Caco-2 (cell line): ENCODE measurements around the gene C20orf144. TPM values are rescaled to one million over a fixed set of nuclear protein-coding genes. Genes with fewer than 3 reads are reported as not detected.
"Not testable (repeated sequence)": the region's sequence is repeated elsewhere in the genome, so short reads cannot be mapped to it uniquely, and the experiment has no call there.

Source experiments
- BruUV-seq: library from RNA; stranded (reverse); fragments of 400-500 nt; replicated peaks from 2 replicates; lab custom pipeline; 2021; lab: Mats Ljungman, UMichigan
- CTCF ChIA-PET: fragments of 300-600 bp; sonication (Branson Sonifier 250); formaldehyde crosslinking; loops from one replicate; lab custom pipeline; 2022; ENCODE audit warnings: antibody characterized with exemption; lab: Charles Lee
- POLR2A ChIA-PET: fragments of 300-600 bp; sonication (Branson Sonifier 250); formaldehyde crosslinking; loops from one replicate; lab custom pipeline; 2022; ENCODE audit warnings: antibody characterized with exemption; lab: Charles Lee
- DNase-seq, 2 experiments: peaks; one replicate each; pipeline versions ENCODE4 v3.0.0 to v3.0.0-alpha.2; 2020 to 2022
- H3K27me3 ChIP-seq: replicated peaks from 2 replicates; pipeline ENCODE4 v1.6.0; 2011; ENCODE audit warnings: low read length; ENCODE audit not compliant: control insufficient read depth, insufficient read depth
- H3K36me3 ChIP-seq: 2 replicates; pipeline ENCODE4 v1.5.1; 2011; ENCODE audit warnings: low read length; ENCODE audit not compliant: control insufficient read depth, insufficient read depth
- H3K4me1 ChIP-seq: fragments of 250-450 bp; sonication (Bioruptor Pico); 2 replicates; pipeline ENCODE4 v1.5.1; 2020; ENCODE audit warnings: mild to moderate bottlenecking
- H3K4me3 ChIP-seq: 2 replicates; pipeline ENCODE4 v1.5.1; 2011; ENCODE audit warnings: low read depth, mild to moderate bottlenecking, control low read depth, low read length
- H3K9me3 ChIP-seq: fragments of 250-450 bp; sonication (Bioruptor Pico); 2 replicates; pipeline ENCODE4 v1.5.1; 2020; ENCODE audit warnings: mild to moderate bottlenecking, moderate library complexity
- H3K27ac Mint-ChIP-seq: one replicate; pipeline ENCODE4 v1.8.0; 2022; ENCODE audit warnings: mixed read lengths; ENCODE audit not compliant: unreplicated experiment
- H3K27me3 Mint-ChIP-seq: one replicate; pipeline ENCODE4 v1.8.0; 2022; ENCODE audit warnings: mixed read lengths; ENCODE audit not compliant: insufficient read depth, unreplicated experiment
- H3K36me3 Mint-ChIP-seq: one replicate; pipeline ENCODE4 v1.8.0; 2022; ENCODE audit warnings: mild to moderate bottlenecking, mixed read lengths; ENCODE audit not compliant: insufficient read depth, unreplicated experiment
- H3K4me1 Mint-ChIP-seq: one replicate; pipeline ENCODE4 v1.8.0; 2022; ENCODE audit warnings: low read depth, mixed read lengths; ENCODE audit not compliant: unreplicated experiment
- H3K4me3 Mint-ChIP-seq: one replicate; pipeline ENCODE4 v1.8.0; 2022; ENCODE audit warnings: mild to moderate bottlenecking, moderate library complexity, mixed read lengths; ENCODE audit not compliant: unreplicated experiment
- H3K9me3 Mint-ChIP-seq: one replicate; pipeline ENCODE4 v1.8.0; 2022; ENCODE audit warnings: mixed read lengths; ENCODE audit not compliant: unreplicated experiment
- CTCF ChIP-seq, 2 experiments: fragments of 200-600 bp in 1 of 2; IDR thresholded peaks; 1 replicate in 1 of 2; 2 replicates in 1 of 2; pipeline versions ENCODE4 v1.5.1 to v1.8.0; 2011 to 2022; ENCODE audit warnings: antibody characterized with exemption in 1 of 2, control low read depth in 1 of 2, inconsistent platforms in 1 of 2, low read depth in 1 of 2, low read length in 1 of 2, mild to moderate bottlenecking in 1 of 2, moderate library complexity in 1 of 2; ENCODE audit not compliant: insufficient read depth in 1 of 2, severe bottlenecking in 1 of 2, unreplicated experiment in 1 of 2
- intact Hi-C: fragments of 100-400 bp; cut with micrococcal nuclease; formaldehyde crosslinking; loops from one replicate; pipeline ENCODE4 v1.10.0; 2022; ENCODE audit not compliant: unreplicated experiment
- total RNA-seq: library from RNA; stranded (reverse); gene quantifications from 2 replicates; pipeline ENCODE4 v1.2.3, GENCODE V29; 2022

Gene C20orf144
- total RNA-seq, 1 experiment from 2014 or later, result 0.18 TPM

- no TSS peak for BruUV-seq
- H3K4me1 Mint-ChIP-seq, result peaks cover 15% of the 10 kb centered on the region
- H3K27me3 Mint-ChIP-seq, result no peaks in the 10 kb centered on the region
- Histone ChIP-seq H3K27me3 (no peaks in the 10 kb centered on the region), H3K4me1 (peaks cover 14% of the 10 kb centered on the region), H3K36me3 (no peaks in the 10 kb centered on the region), H3K9me3 (peaks cover 8% of the 10 kb centered on the region; the same call in 1 of the 2 replicates), H3K4me3 (no peak overlapping the region)
- peak overlapping the region; percentile 4 for H3K27ac Mint-ChIP-seq
- ChIA-PET CTCF (no interaction called here), POLR2A (interaction anchor here (0.7 kb wide), 1 partner anchor 26 kb away, joined by 3 read pairs; the partner anchor contains the start of gene PXMP4)
- DNase-seq, result no peak
- no peaks in the 10 kb centered on the region for H3K36me3 Mint-ChIP-seq
- TF ChIP-seq CTCF (IDR thresholded peaks at IDR 0.05; ENCODE audit: insufficient read depth in 1 of 2, low read depth in 1 of 2, low read length in 1 of 2, severe bottlenecking in 1 of 2, unreplicated experiment in 1 of 2), result no peak
- no peak overlapping the region for H3K4me3 Mint-ChIP-seq
- intact Hi-C loops, result no loop called here
- H3K9me3 Mint-ChIP-seq, result peaks cover 19% of the 10 kb centered on the region
These were observed 32.5 kb downstream of the C20orf144 start for GRCh38 chr20:33694639-33695012.

- Mint-ChIP-seq H3K4me1 (peaks cover 9% of the 10 kb centered on the region), H3K9me3 (peaks cover 19% of the 10 kb centered on the region), H3K27me3 (no peaks in the 10 kb centered on the region), H3K27ac (no peak overlapping the region), H3K4me3 (no peak overlapping the region), H3K36me3 (peaks cover 10% of the 10 kb centered on the region)
- ChIA-PET CTCF (no interaction called here), POLR2A (interaction anchor here (0.6 kb wide), 1 partner anchor 34 kb away, joined by 3 read pairs; no protein-coding TSS in a partner anchor)
- DNase-seq, result no peak
- BruUV-seq, result no TSS peak
- no peak for TF ChIP-seq CTCF (IDR thresholded peaks at IDR 0.05; ENCODE audit: insufficient read depth in 1 of 2, low read depth in 1 of 2, low read length in 1 of 2, severe bottlenecking in 1 of 2, unreplicated experiment in 1 of 2)
- Histone ChIP-seq H3K4me1 (peaks cover 7% of the 10 kb centered on the region; the same call in 1 of the 2 replicates), H3K27me3 (no peaks in the 10 kb centered on the region), H3K4me3 (no peak overlapping the region), H3K9me3 (peaks cover 18% of the 10 kb centered on the region; the same call in 1 of the 2 replicates), H3K36me3 (no peaks in the 10 kb centered on the region)
- intact Hi-C loops, result no loop called here
These were observed 34.3 kb downstream of the C20orf144 start for GRCh38 chr20:33696448-33696847.

- CTCF ChIA-PET, result no interaction called here
These were observed 35.0 kb downstream of the C20orf144 start for GRCh38 chr20:33697129-33697528.

GRCh38 chr20:33698966-33699365 is 36.8 kb downstream of the C20orf144 start:
- H3K27me3 Mint-ChIP-seq, H3K36me3 ChIP-seq, H3K4me1 Mint-ChIP-seq, H3K27ac Mint-ChIP-seq, H3K4me1 ChIP-seq, DNase-seq, H3K27me3 ChIP-seq, H3K4me3 Mint-ChIP-seq, BruUV-seq, CTCF ChIA-PET, POLR2A ChIA-PET, H3K4me3 ChIP-seq, intact Hi-C loops: not testable (repeated sequence)
- H3K36me3 Mint-ChIP-seq, result peaks cover 10% of the 10 kb centered on the region
- peaks cover 21% of the 10 kb centered on the region for H3K9me3 ChIP-seq
- H3K9me3 Mint-ChIP-seq, result peaks cover 31% of the 10 kb centered on the region

More at GRCh38 chr20:33697129-33697528, 35.0 kb downstream of the C20orf144 start:
- Histone ChIP-seq H3K4me3 (no peak overlapping the region), H3K4me1 (peaks cover 7% of the 10 kb centered on the region; the same call in 1 of the 2 replicates), H3K36me3 (no peaks in the 10 kb centered on the region), H3K9me3 (peaks cover 21% of the 10 kb centered on the region; the same call in 1 of the 2 replicates), H3K27me3 (no peaks in the 10 kb centered on the region)
- Mint-ChIP-seq H3K27me3 (no peaks in the 10 kb centered on the region), H3K27ac (no peak overlapping the region), H3K9me3 (peaks cover 19% of the 10 kb centered on the region), H3K4me1 (peaks cover 9% of the 10 kb centered on the region), H3K4me3 (no peak overlapping the region), H3K36me3 (peaks cover 10% of the 10 kb centered on the region)
- intact Hi-C loops, result no loop called here
- no TSS peak for BruUV-seq
- no peak for DNase-seq
- POLR2A ChIA-PET, result no interaction called here
- TF ChIP-seq CTCF (IDR thresholded peaks at IDR 0.05; ENCODE audit: insufficient read depth in 1 of 2, low read depth in 1 of 2, low read length in 1 of 2, severe bottlenecking in 1 of 2, unreplicated experiment in 1 of 2), result no peak

GRCh38 chr20:33700696-33701441 is 38.7 kb downstream of the C20orf144 start:
- POLR2A ChIA-PET, H3K36me3 ChIP-seq, DNase-seq, BruUV-seq, H3K27ac Mint-ChIP-seq, intact Hi-C loops, CTCF ChIA-PET, H3K4me1 ChIP-seq, H3K4me1 Mint-ChIP-seq, H3K4me3 Mint-ChIP-seq, H3K4me3 ChIP-seq, H3K27me3 Mint-ChIP-seq, H3K27me3 ChIP-seq: not testable (repeated sequence)
- Mint-ChIP-seq H3K36me3 (peaks cover 20% of the 10 kb centered on the region), H3K9me3 (peaks cover 38% of the 10 kb centered on the region)
- peaks cover 25% of the 10 kb centered on the region for H3K9me3 ChIP-seq
